Osteocyte (in vitro differentiated cells): ENCODE measurements around the gene C9. TPM values are rescaled to one million over a fixed set of nuclear protein-coding genes. Genes with fewer than 3 reads are reported as not detected.

ENCODE experiments used
- DNase-seq: peaks from one replicate; pipeline ENCODE4 v3.0.0; 2021; ENCODE audit warnings: mixed read lengths; ENCODE audit not compliant: unreplicated experiment; ENCODE audit errors: extremely low spot score
- H3K27ac Mint-ChIP-seq: one replicate; pipeline ENCODE4 v1.8.0; 2021; ENCODE audit warnings: mild to moderate bottlenecking, mixed read lengths; ENCODE audit not compliant: unreplicated experiment
- H3K27me3 Mint-ChIP-seq: one replicate; pipeline ENCODE4 v1.8.0; 2021; ENCODE audit warnings: mixed read lengths; ENCODE audit not compliant: unreplicated experiment
- H3K36me3 Mint-ChIP-seq: one replicate; pipeline ENCODE4 v1.8.0; 2021; ENCODE audit warnings: mixed read lengths; ENCODE audit not compliant: unreplicated experiment
- H3K4me1 Mint-ChIP-seq: one replicate; pipeline ENCODE4 v1.8.0; 2021; ENCODE audit warnings: mixed read lengths; ENCODE audit not compliant: unreplicated experiment
- H3K4me3 Mint-ChIP-seq: one replicate; pipeline ENCODE4 v1.8.0; 2021; ENCODE audit warnings: mild to moderate bottlenecking, moderate library complexity, mixed read lengths; ENCODE audit not compliant: unreplicated experiment
- H3K9me3 Mint-ChIP-seq: one replicate; pipeline ENCODE4 v1.8.0; 2021; ENCODE audit warnings: mixed read lengths; ENCODE audit not compliant: unreplicated experiment
- CTCF ChIP-seq: fragments of 200-600 bp; sonication (generic); IDR thresholded peaks from 2 replicates; pipeline ENCODE4 v1.5.0; 2021; ENCODE audit warnings: antibody characterized with exemption, mild to moderate bottlenecking, moderate library complexity
- total RNA-seq: library from RNA; stranded (reverse); gene quantifications from 2 replicates; pipeline ENCODE4 v1.2.1, GENCODE V29; 2021

Gene C9
- total RNA-seq, 1 donor from 2014 or later, result not detected

GRCh38 chr5:39399135-39400036 is 35.1 kb upstream of the C9 start:
- Mint-ChIP-seq H3K36me3 (peaks cover 33% of the 10 kb centered on the region), H3K9me3 (no peaks in the 10 kb centered on the region), H3K27me3 (no peaks in the 10 kb centered on the region), H3K4me3 (peak overlapping the region; percentile 14), H3K27ac (peak overlapping the region; percentile 95), H3K4me1 (peaks cover 68% of the 10 kb centered on the region)
- TF ChIP-seq CTCF, result no peak
- no peak for DNase-seq

GRCh38 chr5:39396843-39397242 is 32.5 kb upstream of the C9 start:
- Mint-ChIP-seq H3K27ac (peak overlapping the region; percentile 95), H3K36me3 (peaks cover 44% of the 10 kb centered on the region), H3K4me1 (peaks cover 61% of the 10 kb centered on the region), H3K9me3 (no peaks in the 10 kb centered on the region), H3K27me3 (no peaks in the 10 kb centered on the region), H3K4me3 (no peak overlapping the region)
- DNase-seq, result no peak
- no peak for TF ChIP-seq CTCF

- Mint-ChIP-seq H3K4me1 (peaks cover 50% of the 10 kb centered on the region), H3K27ac (peak overlapping the region; percentile 48), H3K9me3 (no peaks in the 10 kb centered on the region), H3K4me3 (peak overlapping the region; percentile 4), H3K27me3 (no peaks in the 10 kb centered on the region), H3K36me3 (peaks cover 55% of the 10 kb centered on the region)
- no peak for TF ChIP-seq CTCF
- DNase-seq, result no peak
Observed at GRCh38 chr5:39395521-39395920, 31.2 kb upstream of the C9 start.

- Mint-ChIP-seq H3K4me3 (no peak overlapping the region), H3K9me3 (no peaks in the 10 kb centered on the region), H3K27me3 (no peaks in the 10 kb centered on the region), H3K36me3 (peaks cover 61% of the 10 kb centered on the region), H3K4me1 (peaks cover 45% of the 10 kb centered on the region), H3K27ac (peak overlapping the region; percentile 32)
- DNase-seq, result no peak
- no peak for TF ChIP-seq CTCF
Observed at GRCh38 chr5:39394946-39395345, 30.7 kb upstream of the C9 start.

GRCh38 chr5:39390945-39391344 is 26.6 kb upstream of the C9 start:
- Mint-ChIP-seq H3K36me3 (peaks cover 58% of the 10 kb centered on the region), H3K27ac (no peak overlapping the region), H3K4me3 (no peak overlapping the region)

More at GRCh38 chr5:39390945-39391344, 26.6 kb upstream of the C9 start:
- TF ChIP-seq CTCF, result no peak
- DNase-seq, result no peak
- Mint-ChIP-seq H3K4me1 (peaks cover 12% of the 10 kb centered on the region), H3K9me3 (no peaks in the 10 kb centered on the region), H3K27me3 (no peaks in the 10 kb centered on the region)
